PC-9 (cell line): ENCODE data around the gene WAPL.

Experiments used
- EZH2 ChIP-seq: fragments of 200-600 bp; sonication (generic); IDR thresholded peaks from 2 replicates; pipeline ENCODE4 v1.8.0; 2017; ENCODE audit warnings: antibody characterized with exemption, low read depth
- TF ChIP-seq, protein P1 (sequence below): fragments of 200-600 bp; sonication (generic); conservative IDR thresholded peaks from 2 replicates; pipeline ENCODE4 v1.6.1; 2017; ENCODE audit warnings: mixed run types, antibody characterized with exemption, mild to moderate bottlenecking, moderate library complexity

GRCh38 chr10:86489960-86490612, 31.5 kb downstream of the WAPL start:
- TF ChIP-seq, protein P1, sequence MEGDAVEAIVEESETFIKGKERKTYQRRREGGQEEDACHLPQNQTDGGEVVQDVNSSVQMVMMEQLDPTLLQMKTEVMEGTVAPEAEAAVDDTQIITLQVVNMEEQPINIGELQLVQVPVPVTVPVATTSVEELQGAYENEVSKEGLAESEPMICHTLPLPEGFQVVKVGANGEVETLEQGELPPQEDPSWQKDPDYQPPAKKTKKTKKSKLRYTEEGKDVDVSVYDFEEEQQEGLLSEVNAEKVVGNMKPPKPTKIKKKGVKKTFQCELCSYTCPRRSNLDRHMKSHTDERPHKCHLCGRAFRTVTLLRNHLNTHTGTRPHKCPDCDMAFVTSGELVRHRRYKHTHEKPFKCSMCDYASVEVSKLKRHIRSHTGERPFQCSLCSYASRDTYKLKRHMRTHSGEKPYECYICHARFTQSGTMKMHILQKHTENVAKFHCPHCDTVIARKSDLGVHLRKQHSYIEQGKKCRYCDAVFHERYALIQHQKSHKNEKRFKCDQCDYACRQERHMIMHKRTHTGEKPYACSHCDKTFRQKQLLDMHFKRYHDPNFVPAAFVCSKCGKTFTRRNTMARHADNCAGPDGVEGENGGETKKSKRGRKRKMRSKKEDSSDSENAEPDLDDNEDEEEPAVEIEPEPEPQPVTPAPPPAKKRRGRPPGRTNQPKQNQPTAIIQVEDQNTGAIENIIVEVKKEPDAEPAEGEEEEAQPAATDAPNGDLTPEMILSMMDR: no peak
- no peak for TF ChIP-seq EZH2
